ENCODE results near the gene TLR6.
"Not testable (repeated sequence)": the region's sequence is repeated elsewhere in the genome, so short reads cannot be mapped to it uniquely, and the experiment has no call there.

Gene TLR6

DNA sequence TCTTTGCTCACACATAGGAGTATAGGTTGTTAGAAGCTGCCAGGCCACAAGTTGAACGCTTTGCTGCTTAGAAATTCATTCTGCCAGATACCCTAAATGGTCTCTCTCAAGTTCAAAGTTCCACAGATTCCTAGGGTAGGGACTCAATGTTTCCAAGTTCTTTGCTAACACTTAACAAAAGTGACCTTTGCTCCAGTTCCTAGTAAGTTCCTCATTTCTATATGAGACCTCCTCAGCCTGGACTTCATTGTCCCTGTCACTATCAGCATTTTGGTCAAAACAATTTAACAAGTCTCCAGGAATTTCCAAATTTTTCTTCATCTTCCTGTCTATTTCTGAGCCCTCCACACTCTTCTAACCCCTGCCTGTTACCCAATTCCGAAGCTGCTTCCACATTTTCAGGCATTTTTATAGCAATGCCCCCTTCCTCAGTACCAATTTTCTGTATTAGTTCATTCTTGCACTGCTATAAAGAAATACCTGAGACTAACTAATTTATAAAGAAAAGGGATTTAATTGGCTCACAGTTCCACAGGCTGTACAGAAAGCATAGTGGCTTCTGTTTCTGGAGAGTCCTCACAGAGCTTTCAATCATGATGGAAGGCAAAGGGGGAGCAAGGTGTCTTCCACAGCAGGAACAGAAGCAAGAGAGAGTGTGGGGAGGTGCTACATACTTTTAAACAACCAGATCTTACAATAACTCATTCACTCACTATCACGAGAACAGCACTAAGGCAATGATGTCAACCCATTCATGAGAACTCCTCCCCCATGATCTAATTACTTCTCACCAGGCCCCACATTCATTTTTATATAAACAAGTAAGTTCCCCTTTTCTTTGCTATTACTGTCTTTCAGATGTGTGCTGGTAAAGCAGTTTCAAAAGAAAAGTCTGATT lies 40.5 kb downstream of the TLR6 start:
- TF ChIP-seq, protein P1, sequence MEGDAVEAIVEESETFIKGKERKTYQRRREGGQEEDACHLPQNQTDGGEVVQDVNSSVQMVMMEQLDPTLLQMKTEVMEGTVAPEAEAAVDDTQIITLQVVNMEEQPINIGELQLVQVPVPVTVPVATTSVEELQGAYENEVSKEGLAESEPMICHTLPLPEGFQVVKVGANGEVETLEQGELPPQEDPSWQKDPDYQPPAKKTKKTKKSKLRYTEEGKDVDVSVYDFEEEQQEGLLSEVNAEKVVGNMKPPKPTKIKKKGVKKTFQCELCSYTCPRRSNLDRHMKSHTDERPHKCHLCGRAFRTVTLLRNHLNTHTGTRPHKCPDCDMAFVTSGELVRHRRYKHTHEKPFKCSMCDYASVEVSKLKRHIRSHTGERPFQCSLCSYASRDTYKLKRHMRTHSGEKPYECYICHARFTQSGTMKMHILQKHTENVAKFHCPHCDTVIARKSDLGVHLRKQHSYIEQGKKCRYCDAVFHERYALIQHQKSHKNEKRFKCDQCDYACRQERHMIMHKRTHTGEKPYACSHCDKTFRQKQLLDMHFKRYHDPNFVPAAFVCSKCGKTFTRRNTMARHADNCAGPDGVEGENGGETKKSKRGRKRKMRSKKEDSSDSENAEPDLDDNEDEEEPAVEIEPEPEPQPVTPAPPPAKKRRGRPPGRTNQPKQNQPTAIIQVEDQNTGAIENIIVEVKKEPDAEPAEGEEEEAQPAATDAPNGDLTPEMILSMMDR (IDR thresholded peaks at IDR 0.05; ENCODE audit: control insufficient read depth, extremely low read depth, insufficient read depth), result no peak
- H3K4me3 ChIP-seq (ENCODE audit: low read depth, low read length), result no peak overlapping the region
- no peak for DNase-seq (ENCODE audit: low read depth)

DNA sequence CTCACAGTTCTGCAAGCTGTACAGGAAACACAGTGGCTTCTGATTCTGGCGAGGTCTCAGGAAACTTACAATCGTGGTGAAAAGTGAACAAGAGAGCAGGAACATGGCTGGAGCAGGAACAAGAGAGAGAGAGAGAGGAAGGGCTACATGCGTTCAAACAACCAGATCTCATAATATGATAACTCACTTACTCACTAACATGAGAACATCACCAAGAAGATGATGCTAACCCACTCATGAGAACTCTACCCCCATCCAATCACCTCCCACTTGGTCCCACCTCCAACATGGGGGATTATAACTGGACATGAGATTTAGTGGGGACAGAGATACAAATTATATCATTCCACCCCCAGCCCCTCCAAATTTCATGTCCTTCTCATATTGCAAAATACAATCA lies 42.2 kb downstream of the TLR6 start:
- TF ChIP-seq, protein P1 (IDR thresholded peaks at IDR 0.05; ENCODE audit: control insufficient read depth, extremely low read depth, insufficient read depth), result no peak
- no peak overlapping the region for H3K4me3 ChIP-seq (ENCODE audit: low read depth, low read length)
- DNase-seq (ENCODE audit: low read depth), result no peak

DNA sequence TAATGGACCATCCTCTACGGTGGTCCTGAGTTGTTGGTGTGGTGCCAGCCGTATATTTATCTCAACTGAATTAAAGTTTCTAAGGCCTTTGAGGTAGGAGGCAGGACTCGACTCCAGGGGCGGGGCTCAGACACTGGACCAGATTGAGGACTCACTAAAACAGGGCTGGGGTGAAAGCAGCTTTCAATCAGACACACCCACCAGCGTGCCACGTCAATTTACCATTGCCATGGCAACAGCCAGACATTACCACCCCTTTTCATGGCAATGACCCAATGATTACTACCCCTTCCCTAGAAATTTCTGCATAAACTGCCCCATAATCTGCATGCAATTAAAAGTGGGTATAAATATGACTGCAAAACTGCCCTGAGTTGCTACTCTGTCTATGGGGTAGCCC lies 45.3 kb downstream of the TLR6 start:
- no peak overlapping the region for H3K4me3 ChIP-seq (ENCODE audit: low read depth, low read length)
- no peak for DNase-seq (ENCODE audit: low read depth)
- TF ChIP-seq, protein P1 (IDR thresholded peaks at IDR 0.05; ENCODE audit: control insufficient read depth, extremely low read depth, insufficient read depth), result no peak

DNA sequence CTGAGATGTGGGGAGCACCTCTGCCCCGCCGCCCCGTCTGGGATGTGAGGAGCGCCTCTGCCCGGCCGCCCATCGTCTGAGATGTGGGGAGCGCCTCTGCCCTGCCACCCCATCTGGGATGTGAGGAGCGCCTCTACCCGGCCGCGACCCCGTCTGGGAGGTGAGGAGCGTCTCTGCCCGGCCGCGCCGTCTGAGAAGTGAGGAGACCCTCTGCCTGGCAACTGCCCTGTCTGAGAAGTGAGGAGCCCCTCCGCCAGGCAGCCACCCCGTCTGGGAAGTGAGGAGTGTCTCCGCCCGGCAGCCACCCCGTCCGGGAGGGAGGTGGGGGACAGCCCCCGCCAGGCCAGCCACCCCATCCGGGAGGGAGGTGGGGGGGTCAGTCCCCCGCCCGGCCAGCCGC lies 49.2 kb downstream of the TLR6 start:
- not testable (repeated sequence) for H3K4me3 ChIP-seq (ENCODE audit: low read depth, low read length); DNase-seq (ENCODE audit: low read depth)

DNA sequence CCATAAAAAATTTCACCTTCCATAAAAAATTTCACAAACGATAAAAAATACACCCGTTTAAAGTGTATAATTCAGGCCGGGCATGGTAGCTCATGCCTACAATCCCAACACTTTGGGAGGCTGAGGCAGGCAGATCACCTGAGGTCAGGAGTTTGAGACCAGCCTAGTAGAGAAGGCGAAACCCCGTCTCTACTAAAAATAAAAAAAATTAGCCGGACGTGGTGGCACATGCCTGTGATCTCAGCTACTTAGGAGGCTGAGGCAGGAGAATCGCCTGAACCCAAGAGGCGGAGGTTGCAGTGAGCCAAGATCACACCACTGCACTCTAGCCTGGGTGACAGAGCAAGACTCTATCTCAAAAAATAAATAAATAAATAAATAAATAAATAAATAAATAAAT lies 50.4 kb downstream of the TLR6 start:
- not testable (repeated sequence) for H3K4me3 ChIP-seq (ENCODE audit: low read depth, low read length); DNase-seq (ENCODE audit: low read depth)

DNA sequence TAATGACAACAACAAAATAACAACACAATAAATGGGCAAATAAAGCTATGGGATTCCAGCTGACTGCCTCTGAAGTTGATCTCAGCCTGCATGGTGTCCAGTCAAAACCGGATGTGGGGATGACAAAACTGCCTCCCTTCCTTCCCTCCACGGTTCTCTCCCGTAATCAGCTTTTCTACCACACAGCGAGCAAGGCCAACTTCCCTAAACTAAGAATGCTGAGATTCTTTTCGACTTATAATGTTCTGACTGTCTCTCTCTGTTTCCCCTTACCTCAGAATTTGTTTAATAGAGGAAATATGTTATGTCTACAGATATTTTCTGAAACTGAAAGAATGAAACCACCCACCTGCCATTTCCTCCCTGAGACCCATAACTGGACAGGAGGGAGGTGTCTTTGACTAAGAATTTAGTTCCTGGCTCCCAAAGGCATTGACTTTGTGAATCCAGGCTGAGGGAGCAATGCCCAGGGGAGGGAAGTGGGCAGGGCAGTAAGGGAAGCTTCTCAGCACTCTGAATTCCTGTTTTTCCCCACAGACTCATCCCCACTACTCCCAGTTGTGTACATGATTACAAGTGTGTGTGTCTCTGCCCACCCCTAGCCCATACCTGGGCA lies 51.0 kb downstream of the TLR6 start:
- no peak overlapping the region for H3K4me3 ChIP-seq (ENCODE audit: low read depth, low read length)
- DNase-seq (ENCODE audit: low read depth), result no peak
- TF ChIP-seq, protein P1 (IDR thresholded peaks at IDR 0.05; ENCODE audit: control insufficient read depth, extremely low read depth, insufficient read depth), result no peak

DNA sequence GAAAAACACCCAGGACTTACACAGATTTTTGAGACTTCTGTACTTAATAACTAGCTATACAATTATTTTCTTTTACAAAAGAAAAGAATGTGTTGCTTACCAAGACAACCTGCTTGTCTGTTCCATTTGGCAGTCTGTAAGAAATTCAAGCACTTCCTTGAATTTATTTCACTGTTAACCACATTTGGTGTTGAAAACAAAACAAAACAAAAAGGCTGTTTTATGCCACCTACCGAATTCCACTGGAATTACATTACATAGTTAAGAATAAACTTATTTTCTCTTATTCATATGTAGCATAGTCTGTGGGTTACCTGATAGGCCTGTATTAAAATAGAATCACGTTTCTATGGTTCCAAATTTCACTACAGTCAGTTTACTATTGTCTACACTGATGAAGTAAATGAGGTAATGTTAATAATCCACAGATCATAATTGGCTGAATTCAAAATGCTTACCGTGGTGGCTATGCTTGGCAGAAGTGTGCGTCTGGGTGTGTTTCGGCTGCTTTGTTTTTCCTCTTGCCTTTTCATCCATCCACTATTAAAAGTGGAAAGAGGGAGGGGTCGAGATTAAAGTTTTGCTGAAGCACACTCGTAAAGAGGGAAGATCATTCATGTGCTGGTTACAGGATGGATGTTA lies 51.8 kb downstream of the TLR6 start, which contains the start of gene TLR1:
TLR1 (minus strand) TSS at position 138 of the 642 bp plus-strand sequence. CDS start 5,960 bp downstream, outside the sequence.
- DNase-seq (ENCODE audit: low read depth), result peak; percentile 17
- TF ChIP-seq, protein P1 (IDR thresholded peaks at IDR 0.05; ENCODE audit: control insufficient read depth, extremely low read depth, insufficient read depth), result peak; percentile 49
- no peak within 1 kb of the TSS for H3K4me3 ChIP-seq (ENCODE audit: low read depth, low read length)

Data from LNCaP clone FGC (cell line).